ENCODE results near the gene TRIO. TPM values are rescaled to one million over a fixed set of nuclear protein-coding genes. Genes with fewer than 3 reads are reported as not detected.
"Not testable (repeated sequence)": the region's sequence is repeated elsewhere in the genome, so short reads cannot be mapped to it uniquely, and the experiment has no call there.

Gene TRIO
- total RNA-seq, 4 donors from 2014 or later = 290 to 370 (median 346) TPM

GRCh38 chr5:14545862-14546261, 402.7 kb downstream of the TRIO start:
- TF ChIP-seq CTCF (IDR thresholded peaks at IDR 0.05) (no peak), EP300 (IDR thresholded peaks at IDR 0.05) (no peak), POLR2A (IDR thresholded peaks at IDR 0.05) (no peak)
- Histone ChIP-seq H3K27ac (no peak overlapping the region), H3K4me1 (no peaks in the 10 kb centered on the region), H3K4me3 (no peak overlapping the region), H3K27me3 (no peaks in the 10 kb centered on the region), H3K9me3 (peaks cover 0 to 14% (median 2%) of the 10 kb centered on the region in 4 donors), H3K36me3 (no peaks in the 10 kb centered on the region)
- WGBS, 2 donors = 50 to 69% methylated on average over 1 of the region's 1 CpG
- DNase-seq (ENCODE audit: low spot score in 2 of 2) = no peak

- Histone ChIP-seq H3K27ac (no peak overlapping the region), H3K36me3 (no peaks in the 10 kb centered on the region), H3K4me1 (no peaks in the 10 kb centered on the region), H3K9me3 (peaks cover 0 to 10% (median 0%) of the 10 kb centered on the region in 4 donors), H3K4me3 (no peak overlapping the region), H3K27me3 (no peaks in the 10 kb centered on the region)
- TF ChIP-seq CTCF (IDR thresholded peaks at IDR 0.05) (no peak), EP300 (IDR thresholded peaks at IDR 0.05) (no peak), POLR2A (IDR thresholded peaks at IDR 0.05) (no peak)
- 90 to 100% methylated on average over 1 of the region's 1 CpG for WGBS, 2 donors
- DNase-seq (ENCODE audit: low spot score in 2 of 2) = no peak
Observed at GRCh38 chr5:14547666-14548065, 404.5 kb downstream of the TRIO start.

GRCh38 chr5:14551211-14551610, 408.1 kb downstream of the TRIO start:
- WGBS, 2 donors = 84 to 87% methylated on average over 3 of the region's 3 CpGs
- Histone ChIP-seq H3K9me3 (peaks cover 0 to 10% (median 0%) of the 10 kb centered on the region in 4 donors), H3K27ac (no peak overlapping the region), H3K4me3 (no peak overlapping the region), H3K4me1 (no peaks in the 10 kb centered on the region), H3K27me3 (no peaks in the 10 kb centered on the region), H3K36me3 (no peaks in the 10 kb centered on the region)
- TF ChIP-seq POLR2A (IDR thresholded peaks at IDR 0.05) = no peak
- DNase-seq (ENCODE audit: low spot score in 2 of 2) = no peak

GRCh38 chr5:14552017-14552416, 408.9 kb downstream of the TRIO start:
- peak in 1 of 2 donors; percentile 41 for DNase-seq (ENCODE audit: low spot score in 2 of 2)
- H3K9me3 ChIP-seq = peaks cover 0 to 4% (median 0%) of the 10 kb centered on the region in 4 donors
- H3K27ac ChIP-seq = no peak overlapping the region
- no peaks in the 10 kb centered on the region for H3K36me3 ChIP-seq
- WGBS, 2 donors = 53 to 66% methylated on average over 1 of the region's 1 CpG
- no peaks in the 10 kb centered on the region for H3K27me3 ChIP-seq
- TF ChIP-seq EP300 (IDR thresholded peaks at IDR 0.05) (peak in 1 of 2 donors; percentile 30), CTCF (IDR thresholded peaks at IDR 0.05) (no peak)
- H3K4me3 ChIP-seq = no peak overlapping the region
- no peaks in the 10 kb centered on the region for H3K4me1 ChIP-seq

GRCh38 chr5:14554288-14554687, 411.1 kb downstream of the TRIO start:
- not testable (repeated sequence) for H3K4me1 ChIP-seq; H3K27me3 ChIP-seq; H3K4me3 ChIP-seq; H3K9me3 ChIP-seq; DNase-seq (ENCODE audit: low spot score in 2 of 2); H3K27ac ChIP-seq; H3K36me3 ChIP-seq
- WGBS, 2 donors = 74 to 77% methylated on average over 3 of the region's 3 CpGs

GRCh38 chr5:14556015-14556414, 412.9 kb downstream of the TRIO start:
- Histone ChIP-seq H3K9me3 (peaks cover 0 to 4% (median 0%) of the 10 kb centered on the region in 4 donors), H3K27ac (no peak overlapping the region), H3K4me3 (no peak overlapping the region), H3K4me1 (no peaks in the 10 kb centered on the region), H3K27me3 (no peaks in the 10 kb centered on the region), H3K36me3 (no peaks in the 10 kb centered on the region)
- DNase-seq (ENCODE audit: low spot score in 2 of 2) = no peak
- 86 to 90% methylated on average over 2 of the region's 2 CpGs for WGBS, 2 donors
- TF ChIP-seq EP300 (IDR thresholded peaks at IDR 0.05) (no peak), POLR2A (IDR thresholded peaks at IDR 0.05) (no peak), CTCF (IDR thresholded peaks at IDR 0.05) (no peak)
